Stomach (tissue), 9 donors: ENCODE data around the gene CELF2. TPM values are rescaled to one million over a fixed set of nuclear protein-coding genes. Genes with fewer than 3 reads are reported as not detected.

Source experiments
- DNase-seq, 2 donors: peaks; one replicate each; pipeline versions ENCODE4 v3.0.0 to v3.0.0-alpha.2; 2013 to 2019
- H3K27ac ChIP-seq, 5 donors: fragments of 200-600 bp in 4 of 5; sonication (generic) in 4 of 5; one replicate each; pipeline ENCODE4 v1.5.1; 2013 to 2019; ENCODE audit warnings: mild to moderate bottlenecking in 1 of 5, moderate library complexity in 1 of 5
- H3K27me3 ChIP-seq, 3 donors: fragments of 200-600 bp; sonication (generic); one replicate each; pipeline ENCODE4 v1.5.1; 2017 to 2019; ENCODE audit warnings: mixed run types in 1 of 3
- H3K36me3 ChIP-seq, 4 donors: fragments of 200-600 bp; sonication (generic); 1 replicate in 3 of 4; 2 replicates in 1 of 4; pipeline ENCODE4 v1.5.1; 2016 to 2019
- H3K4me1 ChIP-seq, 4 donors: fragments of 200-600 bp; sonication (generic); one replicate each; pipeline ENCODE4 v1.5.1; 2016 to 2019
- H3K4me3 ChIP-seq, 4 donors: fragments of 200-600 bp; sonication (generic) in 3 of 4; one replicate each; pipeline ENCODE4 v1.5.1; 2016 to 2019; ENCODE audit warnings: mild to moderate bottlenecking in 1 of 4
- H3K9me3 ChIP-seq, 4 donors: fragments of 200-600 bp; sonication (generic); one replicate each; pipeline ENCODE4 v1.5.1; 2016 to 2019
- EP300 ChIP-seq: sonication (generic); formaldehyde crosslinking; IDR thresholded peaks from one replicate; pipeline ENCODE4 v1.6.1; 2017; ENCODE audit warnings: antibody characterized with exemption
- POLR2A ChIP-seq, 4 donors: fragments of 450-650 bp; IDR thresholded peaks; one replicate each; pipeline ENCODE4 v1.6.1; 2016; ENCODE audit warnings: antibody characterized with exemption in 4 of 4, control low read depth in 2 of 4, mild to moderate bottlenecking in 1 of 4, moderate library complexity in 1 of 4
- POLR2AphosphoS5 ChIP-seq, 3 donors: sonication (generic); formaldehyde crosslinking; IDR thresholded peaks; one replicate each; pipeline ENCODE4 v1.6.1; 2016; ENCODE audit warnings: antibody characterized with exemption in 3 of 3
- WGBS, 5 donors: extraction: QIAGEN DNeasy Blood & Tissue Kit in 3 of 5; methylation state at CpG; one replicate each; pipeline versions ENCODE4 v1.1.5 to v1.1.7; 2013 to 2018; 5-methylcytosine and 5-hydroxymethylcytosine counted together
- intact Hi-C: fragments of 100-400 bp; cut with DNase I; formaldehyde crosslinking; loops from one replicate; pipeline ENCODE4 v1.15.1; 2023; ENCODE audit warnings: low total_unique reads
- polyA plus RNA-seq, 3 donors: library from polyadenylated mRNA; stranded (reverse); fragments of 200-250 nt; gene quantifications; one replicate each; pipeline ENCODE4 v1.2.3, GENCODE V29; 2013
- total RNA-seq, 5 donors: library from RNA; depleted of rRNA; stranded (reverse); fragments of >200 nt; gene quantifications; one replicate each; pipeline versions ENCODE4 v1.1.0 to v1.2.3, GENCODE V29; 2014 to 2016
- TF ChIP-seq, protein P1 (sequence below), 7 experiments: fragments of 450-650 bp in 4 of 7; fragments of 200-600 bp in 3 of 7; sonication (generic) in 3 of 7; IDR thresholded peaks; one replicate each; pipeline ENCODE4 v1.5.1; 2016 to 2019; ENCODE audit warnings: antibody characterized with exemption in 7 of 7, control low read depth in 2 of 7, mild to moderate bottlenecking in 1 of 7
- donor health status: healthy with polysubstance abuse.
- donor health status: Bipolar disorder and iron deficiency.
- donor health status: healthy.

Gene CELF2
- total and polyA plus RNA-seq, 8 donors: 3.9 to 65.3 (median 36.1) TPM

- WGBS, 5 donors: 91 to 93% (median 93%) methylated on average over 21 to 26 of the region's 26 CpGs
- Histone ChIP-seq H3K27ac (no peak overlapping the region), H3K9me3 (no peaks in the 10 kb centered on the region), H3K36me3 (peaks cover 24 to 94% (median 86%) of the 10 kb centered on the region in 4 donors), H3K27me3 (no peaks in the 10 kb centered on the region), H3K4me3 (no peak overlapping the region), H3K4me1 (no peaks in the 10 kb centered on the region)
- TF ChIP-seq POLR2AphosphoS5 (IDR thresholded peaks at IDR 0.05) (no peak), POLR2A (IDR thresholded peaks at IDR 0.05) (no peak), EP300 (no peak)
- TF ChIP-seq, protein P1, sequence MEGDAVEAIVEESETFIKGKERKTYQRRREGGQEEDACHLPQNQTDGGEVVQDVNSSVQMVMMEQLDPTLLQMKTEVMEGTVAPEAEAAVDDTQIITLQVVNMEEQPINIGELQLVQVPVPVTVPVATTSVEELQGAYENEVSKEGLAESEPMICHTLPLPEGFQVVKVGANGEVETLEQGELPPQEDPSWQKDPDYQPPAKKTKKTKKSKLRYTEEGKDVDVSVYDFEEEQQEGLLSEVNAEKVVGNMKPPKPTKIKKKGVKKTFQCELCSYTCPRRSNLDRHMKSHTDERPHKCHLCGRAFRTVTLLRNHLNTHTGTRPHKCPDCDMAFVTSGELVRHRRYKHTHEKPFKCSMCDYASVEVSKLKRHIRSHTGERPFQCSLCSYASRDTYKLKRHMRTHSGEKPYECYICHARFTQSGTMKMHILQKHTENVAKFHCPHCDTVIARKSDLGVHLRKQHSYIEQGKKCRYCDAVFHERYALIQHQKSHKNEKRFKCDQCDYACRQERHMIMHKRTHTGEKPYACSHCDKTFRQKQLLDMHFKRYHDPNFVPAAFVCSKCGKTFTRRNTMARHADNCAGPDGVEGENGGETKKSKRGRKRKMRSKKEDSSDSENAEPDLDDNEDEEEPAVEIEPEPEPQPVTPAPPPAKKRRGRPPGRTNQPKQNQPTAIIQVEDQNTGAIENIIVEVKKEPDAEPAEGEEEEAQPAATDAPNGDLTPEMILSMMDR (IDR thresholded peaks at IDR 0.05): no peak
- no peak for DNase-seq
- intact Hi-C loops: no loop called here
Observed at GRCh38 chr10:11318826-11319598, 301.3 kb downstream of the CELF2 start.

DNA sequence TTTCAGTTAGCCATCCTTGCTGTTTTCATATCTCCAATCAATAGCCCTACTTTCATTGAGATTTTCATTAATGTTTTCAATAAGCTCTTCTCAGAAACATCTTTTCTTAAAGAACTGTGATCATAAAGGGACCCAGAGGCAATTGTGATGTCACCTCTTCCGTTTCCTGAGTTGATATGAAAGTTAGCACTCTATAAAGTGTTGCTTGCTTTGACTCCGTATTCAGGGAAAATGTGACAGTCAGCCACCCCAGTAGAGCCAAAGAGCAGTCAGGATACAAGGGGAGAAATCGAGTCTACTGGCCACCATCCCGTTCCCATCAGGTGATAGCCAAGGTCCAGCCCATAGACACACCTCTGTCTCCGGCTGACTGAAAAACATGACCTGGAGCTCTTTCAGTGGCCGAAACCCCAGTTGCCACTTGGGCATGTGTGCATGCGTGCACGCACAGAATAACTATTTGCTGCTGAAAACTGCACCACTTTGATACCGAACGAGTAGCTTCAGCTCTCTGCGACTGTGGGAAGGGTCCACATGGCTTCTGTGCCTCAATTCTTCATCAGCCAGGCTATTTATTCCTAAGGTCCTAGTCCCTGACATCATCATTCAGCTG lies 302.4 kb downstream of the CELF2 start:
- WGBS, 5 donors: 83 to 87% (median 84%) methylated on average over 11 of the region's 11 CpGs
- intact Hi-C loops: no loop called here
- no peak for DNase-seq
- no peaks in the 10 kb centered on the region for H3K4me1 ChIP-seq
- no peak overlapping the region for H3K27ac ChIP-seq
- H3K27me3 ChIP-seq: no peaks in the 10 kb centered on the region
- H3K36me3 ChIP-seq: peaks cover 19 to 94% (median 86%) of the 10 kb centered on the region in 4 donors
- TF ChIP-seq EP300: no peak
- TF ChIP-seq, protein P1 (IDR thresholded peaks at IDR 0.05): no peak
- no peak for TF ChIP-seq POLR2AphosphoS5 (IDR thresholded peaks at IDR 0.05)
- TF ChIP-seq POLR2A (IDR thresholded peaks at IDR 0.05): no peak
- no peak overlapping the region for H3K4me3 ChIP-seq
- no peaks in the 10 kb centered on the region for H3K9me3 ChIP-seq

DNA sequence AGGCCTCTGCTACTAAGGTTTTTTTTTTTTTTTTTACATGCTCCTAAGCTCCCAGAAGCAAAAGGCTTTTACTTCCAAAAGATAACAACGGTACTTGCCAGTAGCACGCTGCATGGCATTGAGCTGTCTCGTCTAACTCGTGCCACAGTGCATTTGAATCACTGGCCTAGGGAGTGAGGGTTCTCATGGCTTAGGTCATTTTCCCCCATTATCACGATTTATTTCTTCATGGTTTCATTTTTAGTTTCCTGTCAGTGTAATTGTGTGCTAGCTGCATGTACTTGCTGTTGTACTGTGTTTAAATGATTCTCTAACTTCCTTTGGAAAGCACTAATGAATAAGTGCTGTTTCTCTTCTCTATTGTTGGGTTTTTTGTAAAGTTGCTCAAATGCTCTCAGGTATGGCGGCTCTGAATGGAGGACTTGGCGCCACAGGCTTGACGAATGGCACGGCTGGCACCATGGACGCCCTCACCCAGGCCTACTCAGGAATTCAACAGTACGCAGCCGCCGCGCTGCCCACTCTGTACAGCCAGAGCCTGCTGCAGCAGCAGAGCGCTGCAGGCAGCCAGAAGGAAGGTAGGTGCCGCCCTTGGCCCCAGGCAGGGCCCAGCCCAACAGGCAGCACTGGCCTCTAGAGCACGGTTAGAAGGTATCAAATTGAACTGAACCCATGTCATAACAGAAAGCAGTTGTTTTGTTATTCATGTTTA lies 303.3 kb downstream of the CELF2 start:
- peaks cover 20 to 94% (median 85%) of the 10 kb centered on the region in 4 donors for H3K36me3 ChIP-seq
- no peaks in the 10 kb centered on the region for H3K9me3 ChIP-seq
- DNase-seq: no peak
- H3K4me1 ChIP-seq: no peaks in the 10 kb centered on the region
- TF ChIP-seq POLR2A (IDR thresholded peaks at IDR 0.05) (no peak), EP300 (no peak), POLR2AphosphoS5 (IDR thresholded peaks at IDR 0.05) (no peak)
- TF ChIP-seq, protein P1 (IDR thresholded peaks at IDR 0.05): no peak
- H3K4me3 ChIP-seq: no peak overlapping the region
- no peaks in the 10 kb centered on the region for H3K27me3 ChIP-seq
- H3K27ac ChIP-seq: no peak overlapping the region
- WGBS, 5 donors: 85 to 92% (median 89%) methylated on average over 9 to 17 of the region's 17 CpGs
- intact Hi-C loops: no loop called here

DNA sequence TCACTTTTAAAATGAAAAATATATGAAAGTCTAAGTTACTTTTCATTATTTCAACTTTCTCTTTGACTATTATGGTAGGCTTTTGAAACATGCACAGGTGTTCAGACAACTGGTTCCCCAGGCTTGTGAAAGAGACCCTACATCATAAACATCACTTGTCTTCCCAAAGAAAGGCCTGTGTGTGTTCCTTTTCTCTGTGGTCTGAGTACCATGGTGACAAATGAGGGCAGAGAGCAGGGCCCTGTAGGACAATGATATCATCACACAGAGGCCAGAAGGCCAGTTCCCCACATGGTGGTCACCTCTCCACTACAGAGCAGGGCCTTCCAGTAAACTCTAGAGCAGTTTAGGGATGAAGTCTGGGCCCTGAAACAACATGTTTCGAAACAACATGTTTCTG lies 305.0 kb downstream of the CELF2 start:
- TF ChIP-seq EP300 (no peak), POLR2A (IDR thresholded peaks at IDR 0.05) (no peak)
- WGBS, 5 donors: 75 to 90% (median 83%) methylated on average over 1 of the region's 1 CpG
- Histone ChIP-seq H3K27me3 (no peaks in the 10 kb centered on the region), H3K4me1 (no peaks in the 10 kb centered on the region), H3K27ac (no peak overlapping the region), H3K9me3 (no peaks in the 10 kb centered on the region), H3K36me3 (peaks cover 20 to 93% (median 82%) of the 10 kb centered on the region in 4 donors), H3K4me3 (no peak overlapping the region)
- no peak for DNase-seq
- intact Hi-C loops: no loop called here
